ENCODE measurements around the gene KRT81. TPM values are rescaled to one million over a fixed set of nuclear protein-coding genes. Genes with fewer than 3 reads are reported as not detected.

Gene KRT81
- total RNA-seq, 1 experiment from 2014 or later: 0.70 TPM

DNA sequence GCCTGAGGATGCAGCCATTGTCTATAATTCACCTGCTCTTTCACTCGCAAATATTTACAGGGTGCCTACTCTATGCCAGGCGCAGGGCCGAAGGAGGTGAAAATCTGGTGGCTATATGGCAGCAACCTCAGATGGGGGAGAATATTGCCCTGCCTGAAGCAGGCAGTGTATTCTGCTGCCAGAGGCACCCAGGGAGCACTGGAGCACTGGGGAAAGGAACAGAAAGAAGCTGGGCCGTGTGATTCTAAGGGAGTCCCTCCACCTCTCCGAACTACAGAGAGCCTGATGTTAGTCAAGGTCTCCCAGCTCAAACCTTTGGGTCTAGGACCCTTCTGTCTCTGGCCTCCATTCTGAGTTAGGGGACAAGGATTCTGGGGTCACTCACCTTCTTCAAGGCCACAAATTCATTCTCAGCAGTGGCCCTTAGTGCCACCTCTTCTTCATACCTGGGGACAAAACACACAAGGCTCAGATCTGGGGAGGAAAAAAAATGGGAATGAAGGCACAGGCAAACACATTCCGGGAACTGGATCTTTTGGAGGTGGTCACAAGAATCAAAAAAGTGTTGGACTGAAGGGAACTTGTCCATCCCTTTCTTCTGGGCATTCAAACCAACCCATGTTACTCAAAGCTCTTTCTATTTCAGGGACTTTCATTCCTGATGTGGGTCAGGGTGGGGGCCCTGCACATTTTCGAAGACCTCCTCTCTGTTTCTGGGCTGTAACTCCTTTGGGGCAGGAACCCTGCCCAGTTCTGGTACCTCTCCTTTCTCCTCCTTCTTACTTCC is 36.2 kb downstream of the KRT81 start (continued):
- TF ChIP-seq, protein P1, sequence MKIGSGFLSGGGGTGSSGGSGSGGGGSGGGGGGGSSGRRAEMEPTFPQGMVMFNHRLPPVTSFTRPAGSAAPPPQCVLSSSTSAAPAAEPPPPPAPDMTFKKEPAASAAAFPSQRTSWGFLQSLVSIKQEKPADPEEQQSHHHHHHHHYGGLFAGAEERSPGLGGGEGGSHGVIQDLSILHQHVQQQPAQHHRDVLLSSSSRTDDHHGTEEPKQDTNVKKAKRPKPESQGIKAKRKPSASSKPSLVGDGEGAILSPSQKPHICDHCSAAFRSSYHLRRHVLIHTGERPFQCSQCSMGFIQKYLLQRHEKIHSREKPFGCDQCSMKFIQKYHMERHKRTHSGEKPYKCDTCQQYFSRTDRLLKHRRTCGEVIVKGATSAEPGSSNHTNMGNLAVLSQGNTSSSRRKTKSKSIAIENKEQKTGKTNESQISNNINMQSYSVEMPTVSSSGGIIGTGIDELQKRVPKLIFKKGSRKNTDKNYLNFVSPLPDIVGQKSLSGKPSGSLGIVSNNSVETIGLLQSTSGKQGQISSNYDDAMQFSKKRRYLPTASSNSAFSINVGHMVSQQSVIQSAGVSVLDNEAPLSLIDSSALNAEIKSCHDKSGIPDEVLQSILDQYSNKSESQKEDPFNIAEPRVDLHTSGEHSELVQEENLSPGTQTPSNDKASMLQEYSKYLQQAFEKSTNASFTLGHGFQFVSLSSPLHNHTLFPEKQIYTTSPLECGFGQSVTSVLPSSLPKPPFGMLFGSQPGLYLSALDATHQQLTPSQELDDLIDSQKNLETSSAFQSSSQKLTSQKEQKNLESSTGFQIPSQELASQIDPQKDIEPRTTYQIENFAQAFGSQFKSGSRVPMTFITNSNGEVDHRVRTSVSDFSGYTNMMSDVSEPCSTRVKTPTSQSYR (CRISPR knock-in tag; IDR thresholded peaks at IDR 0.05): no peak
- TF ChIP-seq RORB (CRISPR knock-in tag; IDR thresholded peaks at IDR 0.05): no peak

DNA sequence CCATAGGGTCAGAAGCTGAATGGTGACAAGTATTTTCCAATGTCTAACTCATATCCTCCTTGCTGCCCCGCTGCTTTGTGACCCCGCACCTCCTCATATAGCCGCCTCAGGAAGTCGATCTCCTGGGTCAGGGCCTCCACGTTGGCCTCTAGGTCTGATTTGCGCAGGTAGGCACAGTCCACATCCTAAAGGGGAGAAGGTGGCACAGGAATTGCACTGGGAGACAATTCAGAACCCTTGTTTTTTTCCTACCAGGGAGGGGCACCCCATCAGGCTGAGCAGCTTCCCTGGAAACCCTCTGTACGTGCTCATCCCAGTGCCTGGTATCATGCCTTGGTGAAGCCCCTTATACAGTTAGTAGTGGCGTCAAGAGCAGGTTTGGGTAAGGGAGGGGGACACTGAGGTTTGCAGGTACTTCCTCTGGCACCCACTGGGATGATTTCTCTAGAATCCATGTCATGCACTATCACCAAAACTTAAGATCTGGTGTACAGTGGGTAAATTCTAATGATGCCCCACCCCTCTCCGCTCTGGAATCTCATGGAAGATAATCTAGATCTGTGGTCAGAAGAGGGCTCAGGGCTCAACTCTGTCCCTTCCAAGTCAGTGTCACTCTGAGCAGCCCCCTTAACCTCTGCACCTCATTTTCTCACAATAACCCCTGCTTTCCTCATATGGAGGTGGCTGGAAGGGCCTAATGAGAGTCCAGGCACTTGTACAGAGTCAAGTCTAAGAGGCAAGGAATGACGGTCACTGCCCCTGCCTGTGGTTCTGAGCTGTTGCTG is 37.0 kb downstream of the KRT81 start:
- TF ChIP-seq NR3C1 (CRISPR knock-in tag; conservative IDR thresholded peaks at IDR 0.05; ENCODE audit: low read depth): no peak
- TF ChIP-seq, protein P2, sequence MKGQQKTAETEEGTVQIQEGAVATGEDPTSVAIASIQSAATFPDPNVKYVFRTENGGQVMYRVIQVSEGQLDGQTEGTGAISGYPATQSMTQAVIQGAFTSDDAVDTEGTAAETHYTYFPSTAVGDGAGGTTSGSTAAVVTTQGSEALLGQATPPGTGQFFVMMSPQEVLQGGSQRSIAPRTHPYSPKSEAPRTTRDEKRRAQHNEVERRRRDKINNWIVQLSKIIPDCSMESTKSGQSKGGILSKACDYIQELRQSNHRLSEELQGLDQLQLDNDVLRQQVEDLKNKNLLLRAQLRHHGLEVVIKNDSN (CRISPR knock-in tag; IDR thresholded peaks at IDR 0.05): no peak
- TF ChIP-seq E2F4 (CRISPR knock-in tag; IDR thresholded peaks at IDR 0.05; ENCODE audit: borderline replicate concordance, low read depth): no peak
- TF ChIP-seq CDX4 (CRISPR knock-in tag; IDR thresholded peaks at IDR 0.05; ENCODE audit: borderline replicate concordance): no peak
- no peak for TF ChIP-seq HMGA2 (CRISPR knock-in tag; IDR thresholded peaks at IDR 0.05)
- no peak for TF ChIP-seq OVOL2 (CRISPR knock-in tag; IDR thresholded peaks at IDR 0.05; ENCODE audit: borderline replicate concordance)
- TF ChIP-seq ATF6 (CRISPR knock-in tag; IDR thresholded peaks at IDR 0.05): no peak
- no peak for TF ChIP-seq MLX (CRISPR knock-in tag; IDR thresholded peaks at IDR 0.05)
- no peak for TF ChIP-seq SOX15 (CRISPR knock-in tag; IDR thresholded peaks at IDR 0.05)
- TF ChIP-seq, protein P3, sequence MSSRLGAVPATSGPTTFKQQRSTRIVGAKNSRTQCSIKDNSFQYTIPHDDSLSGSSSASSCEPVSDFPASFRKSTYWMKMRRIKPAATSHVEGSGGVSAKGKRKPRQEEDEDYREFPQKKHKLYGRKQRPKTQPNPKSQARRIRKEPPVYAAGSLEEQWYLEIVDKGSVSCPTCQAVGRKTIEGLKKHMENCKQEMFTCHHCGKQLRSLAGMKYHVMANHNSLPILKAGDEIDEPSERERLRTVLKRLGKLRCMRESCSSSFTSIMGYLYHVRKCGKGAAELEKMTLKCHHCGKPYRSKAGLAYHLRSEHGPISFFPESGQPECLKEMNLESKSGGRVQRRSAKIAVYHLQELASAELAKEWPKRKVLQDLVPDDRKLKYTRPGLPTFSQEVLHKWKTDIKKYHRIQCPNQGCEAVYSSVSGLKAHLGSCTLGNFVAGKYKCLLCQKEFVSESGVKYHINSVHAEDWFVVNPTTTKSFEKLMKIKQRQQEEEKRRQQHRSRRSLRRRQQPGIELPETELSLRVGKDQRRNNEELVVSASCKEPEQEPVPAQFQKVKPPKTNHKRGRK (CRISPR knock-in tag; IDR thresholded peaks at IDR 0.05; ENCODE audit: borderline replicate concordance): no peak
- TF ChIP-seq GABPB1 (CRISPR knock-in tag; IDR thresholded peaks at IDR 0.05): no peak
- Mint-ChIP-seq H3K4me1 (peaks cover 16% of the 10 kb centered on the region), H3K27me3 (ENCODE audit: low read depth) (peaks cover 66% of the 10 kb centered on the region), H3K27ac (no peak overlapping the region), H3K36me3 (no peaks in the 10 kb centered on the region; the same call in 1 of the 2 replicates), H3K9me3 (peaks cover 4% of the 10 kb centered on the region; the same call in 1 of the 2 replicates), H3K4me3 (no peak overlapping the region)
- ChIA-PET CTCF (interaction anchor here (0.7 to 3.1 kb wide), 3 partner anchors 25 to 53 kb away, joined by 3 to 19 read pairs (median 4); no protein-coding TSS in a partner anchor), POLR2A (no interaction called here)
- no peak for ATAC-seq
- DNase-seq (ENCODE audit: low spot score): no peak

All from WTC11 (cell line).